PFSK-1 (cell line): ENCODE data around the gene EXOC4.

Experiments used
- FOXP2 ChIP-seq: optimal IDR thresholded peaks from 2 replicates; pipeline ENCODE3; 2011; ENCODE audit warnings: borderline replicate concordance, control low read depth, inconsistent platforms; ENCODE audit not compliant: insufficient read depth; ENCODE audit errors: extremely low read length, extremely low read depth
- POLR2AphosphoS5 ChIP-seq: IDR thresholded peaks from 2 replicates; pipeline ENCODE4 v1.6.1; 2012; ENCODE audit warnings: low read depth, mild to moderate bottlenecking, control low read depth, low read length, moderate library complexity
- REST ChIP-seq, 2 experiments: IDR thresholded peaks; 2 replicates each; pipeline versions ENCODE4 v1.6.1 to v1.8.0; 2011 to 2012; ENCODE audit warnings: low read depth in 2 of 2, low read length in 2 of 2, control low read depth in 1 of 2, inconsistent platforms in 1 of 2, mild to moderate bottlenecking in 1 of 2, moderate library complexity in 1 of 2; ENCODE audit not compliant: insufficient read depth in 1 of 2
- SIN3A ChIP-seq: IDR thresholded peaks from 2 replicates; pipeline ENCODE4 v1.6.1; 2012; ENCODE audit warnings: mild to moderate bottlenecking, low read length, moderate library complexity, borderline replicate concordance; ENCODE audit not compliant: insufficient read depth
- TAF1 ChIP-seq: IDR thresholded peaks from 2 replicates; pipeline ENCODE4 v1.6.1; 2012; ENCODE audit warnings: low read length, control low read depth, borderline replicate concordance; ENCODE audit not compliant: insufficient read depth

The EXOC4 gene

GRCh38 chr7:133491846-133492652 lies 239.2 kb downstream of the EXOC4 start:
- TF ChIP-seq REST (IDR thresholded peaks at IDR 0.05; ENCODE audit: insufficient read depth in 1 of 2, low read depth in 2 of 2, low read length in 2 of 2), result no peak
- no peak for TF ChIP-seq SIN3A
- TF ChIP-seq POLR2AphosphoS5, result no peak
- no peak for TF ChIP-seq FOXP2
- TF ChIP-seq TAF1, result no peak

- TF ChIP-seq TAF1 (no peak), REST (IDR thresholded peaks at IDR 0.05; ENCODE audit: insufficient read depth in 1 of 2, low read depth in 2 of 2, low read length in 2 of 2) (no peak), SIN3A (no peak), FOXP2 (no peak), POLR2AphosphoS5 (no peak)
Measured at GRCh38 chr7:133497061-133497460, 244.2 kb downstream of the EXOC4 start.

- TF ChIP-seq REST (IDR thresholded peaks at IDR 0.05; ENCODE audit: insufficient read depth in 1 of 2, low read depth in 2 of 2, low read length in 2 of 2) (no peak), POLR2AphosphoS5 (no peak), SIN3A (no peak), FOXP2 (no peak), TAF1 (no peak)
Measured at GRCh38 chr7:133501771-133502170, 248.9 kb downstream of the EXOC4 start.

GRCh38 chr7:133502498-133502897 lies 249.6 kb downstream of the EXOC4 start:
- TF ChIP-seq REST (IDR thresholded peaks at IDR 0.05; ENCODE audit: insufficient read depth in 1 of 2, low read depth in 2 of 2, low read length in 2 of 2) (no peak), TAF1 (no peak), FOXP2 (no peak), POLR2AphosphoS5 (no peak), SIN3A (no peak)

GRCh38 chr7:133502972-133503371 lies 250.1 kb downstream of the EXOC4 start:
- TF ChIP-seq TAF1, result no peak
- no peak for TF ChIP-seq FOXP2
- no peak for TF ChIP-seq POLR2AphosphoS5
- TF ChIP-seq REST (IDR thresholded peaks at IDR 0.05; ENCODE audit: insufficient read depth in 1 of 2, low read depth in 2 of 2, low read length in 2 of 2), result no peak
- TF ChIP-seq SIN3A, result no peak
